Naive thymus-derived CD8-positive, alpha-beta T cell (primary cell): ENCODE data around the gene RNF144B. TPM values are rescaled to one million over a fixed set of nuclear protein-coding genes. Genes with fewer than 3 reads are reported as not detected.

Source experiments
- ATAC-seq, 2 donors: fragments of 150-1000 bp; cut with Tn5 transposase in 1 of 2; sonication (Bioruptor Pico), chemical (Tn5 transposase) in 1 of 2; 1 replicate in 1 of 2; 2 replicates in 1 of 2; pipeline ENCODE4 v1.10.0; 2021; ENCODE audit warnings: mild to moderate bottlenecking in 2 of 2, moderate library complexity in 2 of 2
- POLR2A ChIA-PET: fragments of 350-600 bp; sonication (Branson Sonifier 250); formaldehyde crosslinking; loops from one replicate; lab custom pipeline; 2021; ENCODE audit warnings: antibody characterized with exemption; lab: Charles Lee
- DNase-seq, 10 donors: peaks; one replicate each; pipeline versions ENCODE4 v3.0.0 to v3.0.0-alpha.2; 2020 to 2022
- H3K27ac Mint-ChIP-seq, 10 donors: one replicate each; pipeline ENCODE4 v1.8.0; 2020 to 2022; ENCODE audit warnings: mild to moderate bottlenecking in 10 of 10, mixed read lengths in 10 of 10, moderate library complexity in 4 of 10, inconsistent platforms in 1 of 10
- H3K27me3 Mint-ChIP-seq, 5 donors: one replicate each; pipeline ENCODE4 v1.8.0; 2021 to 2022; ENCODE audit warnings: mixed read lengths in 5 of 5
- H3K36me3 Mint-ChIP-seq, 3 donors: one replicate each; pipeline ENCODE4 v1.8.0; 2020 to 2022; ENCODE audit warnings: mixed read lengths in 3 of 3, mild to moderate bottlenecking in 2 of 3, inconsistent platforms in 1 of 3
- H3K4me1 Mint-ChIP-seq, 4 donors: one replicate each; pipeline ENCODE4 v1.8.0; 2021 to 2022; ENCODE audit warnings: mixed read lengths in 4 of 4
- H3K4me3 Mint-ChIP-seq, 10 donors: one replicate each; pipeline ENCODE4 v1.8.0; 2020 to 2022; ENCODE audit warnings: mild to moderate bottlenecking in 10 of 10, mixed read lengths in 10 of 10, moderate library complexity in 6 of 10, inconsistent platforms in 1 of 10
- H3K9me3 Mint-ChIP-seq, 9 donors: one replicate each; pipeline ENCODE4 v1.8.0; 2020 to 2022; ENCODE audit warnings: mixed read lengths in 9 of 9, mild to moderate bottlenecking in 3 of 9, inconsistent platforms in 1 of 9, moderate library complexity in 1 of 9
- polyA plus RNA-seq, 3 donors: library from polyadenylated mRNA; unstranded; fragments of 300-500 nt; fragmentation: Illumina TruSeq; gene quantifications; one replicate each; pipeline ENCODE4 v1.2.3, GENCODE V29; 2021
- total RNA-seq, 8 experiments: library from RNA in 2 of 8; stranded (reverse) in 2 of 8; gene quantifications; one replicate each; pipeline ENCODE4 v1.2.3 and lab custom pipeline; 2021 to 2026

The RNF144B gene
- total RNA-seq (1 to 10 TPM; 4.6 to 6.4 TPM), polyA plus RNA-seq (1 to 10 TPM; 2.1 to 3.6 (median 3.0) TPM), total RNA-seq (lab: John Stamatoyannopoulos, UW) (2.3 to 11.4 (median 6.3) reads per million in 6 experiments)

DNA sequence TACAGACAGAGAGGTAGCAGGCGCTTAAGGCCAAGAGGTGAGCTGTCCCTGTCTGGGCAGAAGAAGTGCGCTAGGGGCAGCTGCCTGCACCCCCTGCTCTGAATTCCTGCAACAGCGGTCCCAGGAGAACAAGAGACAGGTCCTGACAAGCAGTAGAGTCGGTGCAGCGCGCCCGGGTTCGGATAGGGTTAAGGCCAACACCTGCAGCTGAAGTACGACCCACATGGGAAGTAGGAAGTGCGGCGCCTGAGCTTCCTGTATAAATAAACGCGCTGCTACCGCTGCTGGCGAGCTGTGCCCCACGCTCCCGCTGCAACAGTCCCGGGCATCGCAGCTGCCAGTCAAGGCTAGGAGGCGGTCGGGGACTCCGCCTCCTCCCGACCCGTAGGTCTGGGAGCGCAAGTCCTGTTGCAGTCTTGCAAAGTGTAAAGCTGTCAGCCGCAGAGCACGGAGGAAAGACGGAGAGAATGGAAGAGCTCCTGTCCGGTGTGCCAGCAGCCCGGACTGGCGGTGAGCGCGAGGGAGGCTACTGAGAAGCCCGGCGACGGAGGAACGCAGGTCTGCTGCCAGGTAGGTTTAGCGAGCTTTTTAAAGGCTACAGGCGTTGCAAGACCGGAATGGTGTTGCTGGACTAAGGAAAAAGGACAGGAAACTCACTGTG, at the start of gene RNF144B:
TSS of gene RNF144B (plus strand) at position 290 of the 661 bp plus-strand sequence. CDS start 12,185 bp downstream, outside the sequence.
- Mint-ChIP-seq H3K4me3 (peak within 1 kb of the TSS; percentile 92 to 100 (median 96)), H3K4me1 (peaks cover 14 to 42% (median 38%) of the 10 kb centered on the region in 4 donors), H3K36me3 (no peaks in the 10 kb centered on the region), H3K27ac (peak within 1 kb of the TSS; percentile 86 to 98 (median 93)), H3K9me3 (no peaks in the 10 kb centered on the region), H3K27me3 (no peaks in the 10 kb centered on the region)
- ATAC-seq = peak; percentile 95 to 97
- DNase-seq = peak; percentile 42 to 82 (median 60)
- POLR2A ChIA-PET = interaction anchor here (0.5 to 2.6 kb wide), 5 partner anchors 12 to 596 kb away, joined by 3 to 8 read pairs (median 5); partner anchors contain the start of genes DEK, KDM1B and TPMT

DNA sequence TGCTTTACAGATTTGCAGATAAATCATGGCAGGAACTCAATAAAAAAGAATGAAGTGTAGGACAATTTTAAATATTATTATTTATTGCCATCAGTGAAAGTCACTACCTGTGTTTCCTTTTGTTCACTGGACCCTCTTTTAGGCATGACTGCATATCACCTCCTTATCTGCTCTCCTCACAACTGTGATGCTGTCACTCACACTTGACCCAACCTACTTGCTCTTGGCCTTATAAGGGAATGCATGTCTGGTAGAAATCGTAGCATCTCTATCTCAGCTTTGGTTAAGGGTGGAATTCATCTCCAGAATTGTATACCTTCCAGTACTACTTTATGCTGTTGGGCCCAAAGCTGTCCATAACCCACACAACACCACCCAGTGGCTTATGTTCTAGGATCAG, 47.6 kb upstream of the RNF144B start:
- Mint-ChIP-seq H3K27me3 (no peaks in the 10 kb centered on the region), H3K4me3 (no peak overlapping the region), H3K36me3 (peaks cover 0 to 4% (median 0%) of the 10 kb centered on the region in 3 donors), H3K27ac (no peak overlapping the region), H3K9me3 (no peaks in the 10 kb centered on the region), H3K4me1 (peaks cover 0 to 12% (median under 1%) of the 10 kb centered on the region in 4 donors)
- DNase-seq (no peak), ATAC-seq (no peak)
- POLR2A ChIA-PET = no interaction called here

DNA sequence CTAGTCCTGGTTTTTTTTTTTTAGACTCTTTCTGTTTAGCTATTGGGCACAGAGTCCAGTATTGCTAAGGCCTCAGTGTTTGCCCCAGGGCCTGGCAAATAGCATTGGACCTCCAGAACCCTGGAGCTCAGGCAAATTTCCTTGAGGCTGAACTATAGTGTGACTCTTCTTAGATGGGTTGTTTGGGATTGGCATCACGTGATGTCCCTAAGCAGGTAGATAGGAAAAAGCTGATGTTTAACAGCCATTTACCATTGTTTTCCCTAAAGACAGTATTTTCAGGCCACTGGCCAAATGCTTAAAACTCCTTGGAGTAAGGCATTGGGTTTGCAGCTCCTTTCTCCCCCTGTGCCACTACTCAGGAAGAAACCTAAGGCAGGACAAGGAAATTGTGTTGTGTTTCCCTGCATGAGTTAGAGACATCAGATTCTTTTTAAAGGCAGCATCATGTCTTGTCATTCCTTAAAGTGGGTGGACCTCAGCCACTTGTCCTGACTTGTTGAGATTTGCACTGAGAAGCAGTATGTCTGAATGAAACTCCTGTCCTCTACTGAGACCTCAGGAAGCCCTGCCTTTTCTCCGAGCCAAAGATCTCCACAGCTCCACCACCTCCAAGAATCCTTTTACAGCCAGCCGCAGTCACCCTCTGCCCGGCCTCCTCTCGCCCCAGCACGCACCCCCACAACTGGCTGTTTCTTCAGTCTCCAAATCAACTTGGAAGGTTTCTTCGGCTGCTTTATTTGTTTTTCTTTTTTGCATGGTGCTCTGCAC, 46.2 kb upstream of the RNF144B start:
- no peak for DNase-seq
- Mint-ChIP-seq H3K4me1 (peaks cover 0 to 12% (median under 1%) of the 10 kb centered on the region in 4 donors), H3K9me3 (no peaks in the 10 kb centered on the region), H3K27ac (no peak overlapping the region), H3K4me3 (no peak overlapping the region), H3K27me3 (no peaks in the 10 kb centered on the region), H3K36me3 (peaks cover 0 to 4% (median 0%) of the 10 kb centered on the region in 3 donors)
- POLR2A ChIA-PET = no interaction called here
- ATAC-seq = no peak

DNA sequence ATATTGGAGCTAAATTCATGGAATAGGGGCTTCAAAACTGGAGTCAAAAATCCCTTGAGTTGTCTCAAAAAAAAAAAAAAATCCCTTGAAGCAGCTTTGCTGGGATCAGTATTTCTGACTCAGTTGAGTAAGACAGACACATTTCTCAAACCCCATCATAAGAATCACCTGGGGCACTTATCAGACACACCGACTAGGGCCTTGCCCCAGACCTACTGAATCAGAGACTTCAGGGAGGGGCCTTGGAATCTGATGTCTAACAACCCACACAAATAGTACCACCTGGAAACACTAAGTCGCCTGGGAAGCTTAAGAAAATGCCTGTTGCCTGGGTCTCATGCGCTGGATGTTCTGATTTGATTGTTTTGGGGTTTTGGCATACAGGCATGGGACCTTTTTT, 44.9 kb upstream of the RNF144B start:
- H3K4me1 Mint-ChIP-seq = peaks cover 0 to 8% (median under 1%) of the 10 kb centered on the region in 4 donors
- peaks cover 0 to 4% (median 0%) of the 10 kb centered on the region in 3 donors for H3K36me3 Mint-ChIP-seq
- ATAC-seq (no peak), DNase-seq (no peak)
- POLR2A ChIA-PET = no interaction called here
- no peak overlapping the region for H3K27ac Mint-ChIP-seq
- H3K27me3 Mint-ChIP-seq = no peaks in the 10 kb centered on the region
- H3K4me3 Mint-ChIP-seq = no peak overlapping the region
- H3K9me3 Mint-ChIP-seq = no peaks in the 10 kb centered on the region

DNA sequence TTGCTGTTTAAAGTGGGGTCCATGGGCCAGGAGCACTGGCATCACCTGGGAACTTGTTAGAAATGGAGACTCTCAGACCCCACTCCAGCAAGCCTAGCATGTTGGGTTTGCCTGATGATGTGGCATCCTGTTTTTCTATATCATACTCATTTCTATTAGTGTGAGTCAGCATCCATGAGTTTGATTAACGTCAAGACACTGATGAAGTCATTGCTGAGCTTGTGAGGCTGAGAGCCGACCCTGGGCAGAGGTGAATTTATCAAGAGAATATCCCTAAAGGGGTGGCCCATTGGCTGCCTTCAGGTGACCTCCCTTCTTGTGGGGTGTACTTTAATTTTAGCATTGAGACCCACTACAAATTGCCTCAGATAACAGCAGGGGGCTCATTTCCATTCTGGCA, 43.4 kb upstream of the RNF144B start:
- DNase-seq (no peak), ATAC-seq (no peak)
- POLR2A ChIA-PET = no interaction called here
- H3K27ac Mint-ChIP-seq = no peak overlapping the region
- H3K9me3 Mint-ChIP-seq = no peaks in the 10 kb centered on the region
- H3K27me3 Mint-ChIP-seq = peaks cover 0 to 6% (median 4%) of the 10 kb centered on the region in 5 donors
- peaks cover 0 to 4% (median 0%) of the 10 kb centered on the region in 3 donors for H3K36me3 Mint-ChIP-seq
- H3K4me3 Mint-ChIP-seq = no peak overlapping the region
- H3K4me1 Mint-ChIP-seq = peaks cover 0 to 6% (median under 1%) of the 10 kb centered on the region in 4 donors

DNA sequence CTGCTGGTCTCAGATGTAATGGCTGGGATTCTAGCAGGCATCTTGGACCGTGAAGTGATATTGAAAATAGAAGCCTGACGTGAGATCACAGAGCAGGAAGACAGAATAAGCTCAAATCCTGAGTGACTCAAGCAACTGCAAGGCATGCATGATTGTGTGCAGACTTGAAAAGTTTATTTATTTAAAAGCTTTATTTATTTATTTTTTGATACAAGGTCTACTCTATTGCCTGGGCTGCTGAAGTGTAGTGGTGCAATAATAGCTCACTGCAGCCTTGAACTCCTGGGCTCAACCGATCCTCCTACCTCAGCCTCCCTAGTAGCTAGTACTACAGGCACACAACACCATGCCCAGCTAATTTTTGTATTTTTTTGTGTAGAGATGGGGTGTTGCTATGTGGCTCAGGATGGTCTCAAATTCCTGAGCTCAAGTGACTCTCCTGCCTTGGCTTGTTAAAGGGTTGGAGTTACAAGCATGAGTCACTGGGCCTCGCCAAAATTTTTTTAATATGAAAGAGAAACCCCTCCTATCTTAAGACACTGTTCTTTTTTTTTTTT, 40.1 kb upstream of the RNF144B start:
- Mint-ChIP-seq H3K36me3 (no peaks in the 10 kb centered on the region), H3K27me3 (peaks cover 8 to 14% (median 9%) of the 10 kb centered on the region in 5 donors), H3K9me3 (no peaks in the 10 kb centered on the region), H3K27ac (no peak overlapping the region), H3K4me3 (no peak overlapping the region), H3K4me1 (peaks cover 0 to 15% (median 0%) of the 10 kb centered on the region in 4 donors)
- DNase-seq (no peak), ATAC-seq (no peak)
- POLR2A ChIA-PET = no interaction called here

DNA sequence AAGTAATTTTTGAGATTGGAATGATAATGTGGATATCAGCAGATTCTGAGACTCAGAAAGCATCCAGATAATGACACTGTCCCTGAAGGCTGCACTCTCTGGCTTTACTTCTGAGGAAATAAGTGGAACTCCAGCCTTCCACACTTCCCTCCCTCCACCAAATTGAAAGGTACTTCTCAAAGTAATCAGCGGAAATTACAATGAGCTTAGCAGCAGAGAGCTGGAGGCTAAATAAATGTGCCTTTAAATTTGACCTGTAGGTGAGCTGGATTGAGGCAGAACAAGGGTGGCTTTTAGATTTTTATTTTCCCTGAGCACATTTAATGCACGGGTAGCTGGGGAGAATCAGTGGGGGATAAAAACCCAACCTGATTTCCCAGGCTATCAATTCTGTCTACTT, 39.3 kb upstream of the RNF144B start:
- Mint-ChIP-seq H3K27ac (no peak overlapping the region), H3K4me3 (no peak overlapping the region), H3K27me3 (peaks cover 8 to 14% (median 9%) of the 10 kb centered on the region in 5 donors), H3K4me1 (peaks cover 0 to 14% (median 0%) of the 10 kb centered on the region in 4 donors), H3K36me3 (no peaks in the 10 kb centered on the region), H3K9me3 (no peaks in the 10 kb centered on the region)
- POLR2A ChIA-PET = no interaction called here
- no peak for DNase-seq
- no peak for ATAC-seq

DNA sequence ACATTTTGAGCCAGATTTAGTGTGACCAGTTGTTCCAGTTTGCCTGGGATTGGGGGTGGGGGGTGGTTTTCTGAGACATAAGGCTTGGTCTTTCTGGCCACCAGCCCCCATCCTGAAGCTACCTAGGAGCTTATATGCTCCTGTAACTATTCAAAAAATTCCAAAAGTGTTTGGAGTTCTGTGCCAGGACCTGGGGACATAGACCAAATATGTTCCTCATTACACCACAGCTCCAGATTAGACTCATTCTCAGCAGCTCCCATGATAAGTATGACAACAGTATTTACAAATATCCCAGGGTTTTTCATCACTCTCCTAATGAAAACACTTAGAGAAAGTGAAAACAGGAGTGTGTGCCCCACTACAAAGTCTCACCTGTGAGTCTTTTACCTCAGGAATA, 37.8 kb upstream of the RNF144B start:
- H3K4me1 Mint-ChIP-seq = peaks cover 0 to 9% (median 0%) of the 10 kb centered on the region in 4 donors
- no peaks in the 10 kb centered on the region for H3K9me3 Mint-ChIP-seq
- H3K36me3 Mint-ChIP-seq = peaks cover 0 to 4% (median 0%) of the 10 kb centered on the region in 3 donors
- DNase-seq (no peak), ATAC-seq (no peak)
- POLR2A ChIA-PET = no interaction called here
- H3K27ac Mint-ChIP-seq = no peak overlapping the region
- no peak overlapping the region for H3K4me3 Mint-ChIP-seq
- H3K27me3 Mint-ChIP-seq = peaks cover 8 to 14% (median 9%) of the 10 kb centered on the region in 5 donors

DNA sequence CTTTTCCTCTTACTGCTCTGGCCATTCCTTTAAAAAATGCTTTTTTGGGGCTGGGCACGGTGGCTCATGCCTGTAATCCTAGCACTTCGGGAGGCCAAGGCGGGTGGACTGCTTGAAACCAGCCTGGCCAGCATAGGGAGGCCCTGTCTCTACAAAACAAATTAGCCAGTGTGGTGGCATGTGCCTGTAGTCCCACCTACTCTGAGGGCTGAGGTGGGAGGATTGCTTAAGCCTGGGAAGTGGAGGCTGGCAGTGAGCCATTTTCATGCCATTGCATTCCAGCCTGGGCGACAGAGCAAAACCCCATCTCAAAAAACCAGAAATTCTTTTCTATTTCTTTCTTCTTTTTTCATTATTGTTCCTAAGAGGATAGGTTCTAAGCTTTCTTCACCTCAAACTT, 36.9 kb upstream of the RNF144B start:
- POLR2A ChIA-PET = no interaction called here
- H3K27me3 Mint-ChIP-seq = peaks cover 8 to 14% (median 9%) of the 10 kb centered on the region in 5 donors

DNA sequence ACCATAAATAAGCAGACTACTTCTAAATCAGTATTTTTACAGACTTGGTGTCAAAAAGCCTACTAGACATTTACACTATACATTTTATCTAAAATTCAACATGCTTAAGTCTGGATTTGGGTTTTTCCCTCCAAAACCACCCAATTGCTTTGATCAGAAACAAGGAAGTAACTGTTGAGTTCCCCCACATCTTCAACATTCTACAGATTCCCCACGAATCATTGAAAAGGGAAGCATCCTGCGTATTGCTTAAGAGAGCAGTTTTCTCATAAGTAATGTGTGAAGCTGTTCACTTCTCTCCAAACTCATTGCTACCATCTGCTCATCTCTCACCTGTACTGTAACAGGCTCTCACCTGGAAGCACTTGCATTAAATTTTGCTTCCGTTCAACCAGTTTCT, 36.4 kb upstream of the RNF144B start:
- Mint-ChIP-seq H3K9me3 (peaks cover 0 to 2% (median 0%) of the 10 kb centered on the region in 9 donors), H3K4me3 (no peak overlapping the region), H3K36me3 (peaks cover 0 to 5% (median 0%) of the 10 kb centered on the region in 3 donors), H3K4me1 (peaks cover 0 to 9% (median 0%) of the 10 kb centered on the region in 4 donors), H3K27ac (no peak overlapping the region), H3K27me3 (peaks cover 8 to 14% (median 9%) of the 10 kb centered on the region in 5 donors)
- DNase-seq (no peak), ATAC-seq (no peak)
- POLR2A ChIA-PET = no interaction called here

More for the DNA sequence above, 36.9 kb upstream of the RNF144B start:
- H3K4me1 Mint-ChIP-seq = peaks cover 0 to 9% (median 0%) of the 10 kb centered on the region in 4 donors
- H3K9me3 Mint-ChIP-seq = peaks cover 0 to 2% (median 0%) of the 10 kb centered on the region in 9 donors
- DNase-seq = no peak
- no peak for ATAC-seq
- no peak overlapping the region for H3K4me3 Mint-ChIP-seq
- peaks cover 0 to 5% (median 0%) of the 10 kb centered on the region in 3 donors for H3K36me3 Mint-ChIP-seq
- H3K27ac Mint-ChIP-seq = peak overlapping the region in 1 of 10 donors; percentile 41

DNA sequence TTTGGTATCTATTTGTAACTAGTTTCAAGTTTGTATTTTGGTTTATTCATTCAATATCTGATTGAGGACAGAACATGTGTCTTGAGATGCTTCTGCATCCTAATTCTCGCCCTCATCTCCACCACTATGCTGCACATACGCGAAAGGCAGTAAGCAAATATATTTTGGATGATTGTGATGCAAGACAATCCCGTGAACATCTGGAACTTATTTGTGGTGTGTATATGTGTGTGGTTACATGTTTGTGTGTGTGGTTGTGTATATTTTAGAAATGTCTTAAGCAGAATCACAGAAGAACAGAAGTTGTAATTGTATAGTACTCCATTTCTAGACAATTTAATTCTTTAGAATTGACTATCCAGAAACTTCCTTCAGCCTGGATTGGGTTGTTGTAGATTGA, 35.1 kb upstream of the RNF144B start:
- peaks cover 0 to 5% (median 0%) of the 10 kb centered on the region in 3 donors for H3K36me3 Mint-ChIP-seq
- POLR2A ChIA-PET = no interaction called here

DNA sequence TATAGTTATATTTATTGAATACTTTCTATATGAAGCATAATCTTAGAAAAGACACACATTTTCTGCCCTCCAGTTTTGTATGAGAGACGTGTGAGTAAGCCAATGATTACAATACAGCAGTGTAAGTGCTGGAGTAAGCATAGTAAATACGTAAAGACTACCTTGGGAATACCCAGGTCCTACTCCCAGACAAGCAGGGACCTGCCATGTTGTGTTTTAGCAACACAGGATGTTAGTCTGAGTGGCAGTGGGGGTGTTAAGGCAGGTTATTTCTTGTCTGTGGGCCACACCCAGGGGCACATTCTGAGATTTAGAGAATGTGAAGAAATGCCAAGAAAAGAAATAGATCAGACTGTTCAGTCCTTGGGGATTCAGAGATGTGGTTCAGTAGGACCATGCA, 34.3 kb upstream of the RNF144B start:
- H3K27ac Mint-ChIP-seq = no peak overlapping the region
- H3K4me3 Mint-ChIP-seq = no peak overlapping the region
- peaks cover 8 to 14% (median 10%) of the 10 kb centered on the region in 5 donors for H3K27me3 Mint-ChIP-seq
- DNase-seq = no peak
- peaks cover 0 to 7% (median under 1%) of the 10 kb centered on the region in 3 donors for H3K36me3 Mint-ChIP-seq
- peaks cover 0 to 19% (median 4%) of the 10 kb centered on the region in 9 donors for H3K9me3 Mint-ChIP-seq
- peaks cover 0 to 9% (median 0%) of the 10 kb centered on the region in 4 donors for H3K4me1 Mint-ChIP-seq
- ATAC-seq = no peak
- POLR2A ChIA-PET = no interaction called here

More for the DNA sequence above, 35.1 kb upstream of the RNF144B start:
- Mint-ChIP-seq H3K4me3 (no peak overlapping the region), H3K4me1 (peaks cover 0 to 9% (median 0%) of the 10 kb centered on the region in 4 donors), H3K27me3 (peaks cover 8 to 14% (median 10%) of the 10 kb centered on the region in 5 donors), H3K27ac (no peak overlapping the region), H3K9me3 (peaks cover 0 to 12% (median 1%) of the 10 kb centered on the region in 9 donors)
- ATAC-seq (no peak), DNase-seq (no peak)
